ENCODE data around the gene HS6ST2.

The HS6ST2 gene

GRCh38 chrX:132651421-132652086 lies 306.9 kb downstream of the HS6ST2 start:
- Histone ChIP-seq H3K4me1 (ENCODE audit: control insufficient read depth, insufficient read depth, low read length, poor library complexity, severe bottlenecking) (no peaks in the 10 kb centered on the region), H3K27me3 (replicated peaks; ENCODE audit: control insufficient read depth, insufficient read depth, low read length, poor library complexity, severe bottlenecking) (no peaks in the 10 kb centered on the region), H3K27ac (ENCODE audit: insufficient read depth, low read length, poor library complexity, severe bottlenecking) (no peak overlapping the region), H3K4me3 (ENCODE audit: insufficient read depth, low read depth, low read length, poor library complexity, severe bottlenecking) (no peak overlapping the region), H3K36me3 (ENCODE audit: control insufficient read depth, insufficient read depth, low read length) (no peaks in the 10 kb centered on the region), H3K9me3 (ENCODE audit: control insufficient read depth, low read length) (no peaks in the 10 kb centered on the region)
- no peak for DNase-seq

GRCh38 chrX:132648895-132649294 lies 309.5 kb downstream of the HS6ST2 start:
- Histone ChIP-seq H3K4me3 (ENCODE audit: insufficient read depth, low read depth, low read length, poor library complexity, severe bottlenecking) (no peak overlapping the region), H3K4me1 (ENCODE audit: control insufficient read depth, insufficient read depth, low read length, poor library complexity, severe bottlenecking) (no peaks in the 10 kb centered on the region), H3K27me3 (replicated peaks; ENCODE audit: control insufficient read depth, insufficient read depth, low read length, poor library complexity, severe bottlenecking) (no peaks in the 10 kb centered on the region), H3K36me3 (ENCODE audit: control insufficient read depth, insufficient read depth, low read length) (no peaks in the 10 kb centered on the region), H3K9me3 (ENCODE audit: control insufficient read depth, low read length) (no peaks in the 10 kb centered on the region), H3K27ac (ENCODE audit: insufficient read depth, low read length, poor library complexity, severe bottlenecking) (no peak overlapping the region)
- DNase-seq, result no peak

- Histone ChIP-seq H3K9me3 (ENCODE audit: control insufficient read depth, low read length) (no peaks in the 10 kb centered on the region), H3K4me3 (ENCODE audit: insufficient read depth, low read depth, low read length, poor library complexity, severe bottlenecking) (no peak overlapping the region), H3K36me3 (ENCODE audit: control insufficient read depth, insufficient read depth, low read length) (no peaks in the 10 kb centered on the region), H3K27me3 (replicated peaks; ENCODE audit: control insufficient read depth, insufficient read depth, low read length, poor library complexity, severe bottlenecking) (no peaks in the 10 kb centered on the region), H3K27ac (ENCODE audit: insufficient read depth, low read length, poor library complexity, severe bottlenecking) (no peak overlapping the region), H3K4me1 (ENCODE audit: control insufficient read depth, insufficient read depth, low read length, poor library complexity, severe bottlenecking) (no peaks in the 10 kb centered on the region)
- DNase-seq, result no peak
Observed at GRCh38 chrX:132639446-132639845, 319.0 kb downstream of the HS6ST2 start.

- no peaks in the 10 kb centered on the region for H3K4me1 ChIP-seq (ENCODE audit: control insufficient read depth, insufficient read depth, low read length, poor library complexity, severe bottlenecking)
- no peaks in the 10 kb centered on the region for H3K36me3 ChIP-seq (ENCODE audit: control insufficient read depth, insufficient read depth, low read length)
- DNase-seq, result no peak
- no peaks in the 10 kb centered on the region for H3K9me3 ChIP-seq (ENCODE audit: control insufficient read depth, low read length)
- H3K4me3 ChIP-seq (ENCODE audit: insufficient read depth, low read depth, low read length, poor library complexity, severe bottlenecking), result no peak overlapping the region
- H3K27me3 ChIP-seq (replicated peaks; ENCODE audit: control insufficient read depth, insufficient read depth, low read length, poor library complexity, severe bottlenecking), result no peaks in the 10 kb centered on the region
- H3K27ac ChIP-seq (ENCODE audit: insufficient read depth, low read length, poor library complexity, severe bottlenecking), result no peak overlapping the region
Observed at GRCh38 chrX:132638313-132638712, 320.1 kb downstream of the HS6ST2 start.

GRCh38 chrX:132636080-132636479 lies 322.3 kb downstream of the HS6ST2 start:
- Histone ChIP-seq H3K4me3 (ENCODE audit: insufficient read depth, low read depth, low read length, poor library complexity, severe bottlenecking) (no peak overlapping the region), H3K27me3 (replicated peaks; ENCODE audit: control insufficient read depth, insufficient read depth, low read length, poor library complexity, severe bottlenecking) (no peaks in the 10 kb centered on the region), H3K27ac (ENCODE audit: insufficient read depth, low read length, poor library complexity, severe bottlenecking) (no peak overlapping the region), H3K36me3 (ENCODE audit: control insufficient read depth, insufficient read depth, low read length) (no peaks in the 10 kb centered on the region), H3K4me1 (ENCODE audit: control insufficient read depth, insufficient read depth, low read length, poor library complexity, severe bottlenecking) (no peaks in the 10 kb centered on the region), H3K9me3 (ENCODE audit: control insufficient read depth, low read length) (no peaks in the 10 kb centered on the region)
- DNase-seq, result no peak

GRCh38 chrX:132634521-132634920 lies 323.9 kb downstream of the HS6ST2 start:
- no peak overlapping the region for H3K27ac ChIP-seq (ENCODE audit: insufficient read depth, low read length, poor library complexity, severe bottlenecking)
- no peaks in the 10 kb centered on the region for H3K27me3 ChIP-seq (replicated peaks; ENCODE audit: control insufficient read depth, insufficient read depth, low read length, poor library complexity, severe bottlenecking)
- no peak for DNase-seq
- no peaks in the 10 kb centered on the region for H3K4me1 ChIP-seq (ENCODE audit: control insufficient read depth, insufficient read depth, low read length, poor library complexity, severe bottlenecking)
- no peak overlapping the region for H3K4me3 ChIP-seq (ENCODE audit: insufficient read depth, low read depth, low read length, poor library complexity, severe bottlenecking)
- no peaks in the 10 kb centered on the region for H3K9me3 ChIP-seq (ENCODE audit: control insufficient read depth, low read length)
- H3K36me3 ChIP-seq (ENCODE audit: control insufficient read depth, insufficient read depth, low read length), result no peaks in the 10 kb centered on the region

DNA sequence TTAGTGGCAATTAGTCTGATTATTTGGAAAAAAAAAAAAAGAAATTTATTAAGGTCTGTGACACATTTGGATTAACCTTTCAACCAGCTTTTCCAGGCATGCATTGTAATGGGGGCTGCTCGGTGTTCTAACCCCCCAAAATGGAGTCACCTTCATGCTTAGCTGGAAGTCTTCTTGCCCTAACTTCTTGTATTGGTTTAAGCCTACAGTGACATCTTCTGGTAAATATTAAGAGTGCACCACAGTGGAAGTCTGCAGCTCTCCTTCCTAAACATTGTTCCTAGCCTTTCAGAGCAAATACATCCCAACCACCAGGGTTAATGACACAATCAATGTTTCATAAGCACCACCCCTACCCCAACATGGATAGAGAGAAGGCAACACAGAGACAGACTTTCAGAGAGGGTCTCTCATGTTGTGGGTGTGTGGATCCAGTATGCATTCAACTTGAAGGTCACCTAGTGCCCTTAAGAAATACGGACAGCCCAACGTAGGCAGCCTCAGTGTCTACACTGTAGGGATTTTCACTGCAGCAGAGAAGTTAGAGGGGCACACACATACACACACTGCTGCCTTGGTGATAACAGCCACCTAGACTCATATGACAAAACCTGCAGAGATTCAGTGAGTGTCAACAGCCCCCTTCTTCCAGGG lies 326.7 kb downstream of the HS6ST2 start:
- no peaks in the 10 kb centered on the region for H3K36me3 ChIP-seq (ENCODE audit: control insufficient read depth, insufficient read depth, low read length)
- DNase-seq, result no peak
- no peak overlapping the region for H3K4me3 ChIP-seq (ENCODE audit: insufficient read depth, low read depth, low read length, poor library complexity, severe bottlenecking)
- no peaks in the 10 kb centered on the region for H3K4me1 ChIP-seq (ENCODE audit: control insufficient read depth, insufficient read depth, low read length, poor library complexity, severe bottlenecking)
- H3K9me3 ChIP-seq (ENCODE audit: control insufficient read depth, low read length), result no peaks in the 10 kb centered on the region
- H3K27me3 ChIP-seq (replicated peaks; ENCODE audit: control insufficient read depth, insufficient read depth, low read length, poor library complexity, severe bottlenecking), result no peaks in the 10 kb centered on the region
- H3K27ac ChIP-seq (ENCODE audit: insufficient read depth, low read length, poor library complexity, severe bottlenecking), result no peak overlapping the region

DNA sequence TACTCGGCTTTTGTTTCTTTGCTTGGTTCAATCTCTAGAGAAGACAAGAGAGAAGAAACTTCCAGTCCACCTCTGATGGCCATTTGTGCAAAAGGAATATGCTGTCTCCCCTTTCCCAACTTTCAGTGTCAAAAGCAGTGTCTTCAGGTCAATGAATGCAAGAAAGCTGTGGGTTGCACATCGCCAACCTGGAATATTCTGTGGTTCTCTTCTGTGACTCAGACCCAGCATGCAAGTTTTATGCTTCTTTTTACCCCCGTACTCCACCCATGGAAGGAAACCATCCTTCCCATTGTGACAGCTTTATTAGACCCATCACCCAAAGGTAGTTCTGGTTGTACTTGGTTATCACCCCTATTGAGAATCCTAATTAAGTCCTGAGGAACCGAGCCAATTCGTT lies 334.0 kb downstream of the HS6ST2 start:
- Histone ChIP-seq H3K36me3 (ENCODE audit: control insufficient read depth, insufficient read depth, low read length) (no peaks in the 10 kb centered on the region), H3K27ac (ENCODE audit: insufficient read depth, low read length, poor library complexity, severe bottlenecking) (no peak overlapping the region), H3K27me3 (replicated peaks; ENCODE audit: control insufficient read depth, insufficient read depth, low read length, poor library complexity, severe bottlenecking) (no peaks in the 10 kb centered on the region), H3K4me1 (ENCODE audit: control insufficient read depth, insufficient read depth, low read length, poor library complexity, severe bottlenecking) (no peaks in the 10 kb centered on the region), H3K9me3 (ENCODE audit: control insufficient read depth, low read length) (no peaks in the 10 kb centered on the region), H3K4me3 (ENCODE audit: insufficient read depth, low read depth, low read length, poor library complexity, severe bottlenecking) (no peak overlapping the region)
- no peak for DNase-seq

DNA sequence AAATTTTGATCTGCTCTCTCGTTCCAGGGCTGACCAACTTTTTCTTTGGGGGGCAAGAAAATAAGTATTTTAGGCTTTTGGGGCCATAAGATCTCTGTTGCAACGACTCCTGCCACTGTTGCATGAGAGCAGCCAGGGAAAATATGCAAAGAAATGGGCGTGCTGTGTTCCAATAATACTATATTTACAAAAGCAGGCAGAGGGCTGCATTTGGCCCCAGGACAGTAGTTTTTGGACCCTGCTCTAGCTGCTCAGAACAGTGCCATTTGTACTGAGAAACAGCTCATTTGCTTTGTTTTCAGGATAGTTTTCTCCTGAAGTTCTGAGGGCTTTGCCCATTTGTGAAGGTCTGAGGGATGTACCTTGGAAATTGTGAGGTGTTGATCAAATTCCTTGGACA lies 334.5 kb downstream of the HS6ST2 start:
- no peaks in the 10 kb centered on the region for H3K9me3 ChIP-seq (ENCODE audit: control insufficient read depth, low read length)
- H3K27ac ChIP-seq (ENCODE audit: insufficient read depth, low read length, poor library complexity, severe bottlenecking), result no peak overlapping the region
- DNase-seq, result no peak
- H3K27me3 ChIP-seq (replicated peaks; ENCODE audit: control insufficient read depth, insufficient read depth, low read length, poor library complexity, severe bottlenecking), result no peaks in the 10 kb centered on the region
- H3K4me1 ChIP-seq (ENCODE audit: control insufficient read depth, insufficient read depth, low read length, poor library complexity, severe bottlenecking), result no peaks in the 10 kb centered on the region
- H3K36me3 ChIP-seq (ENCODE audit: control insufficient read depth, insufficient read depth, low read length), result no peaks in the 10 kb centered on the region
- no peak overlapping the region for H3K4me3 ChIP-seq (ENCODE audit: insufficient read depth, low read depth, low read length, poor library complexity, severe bottlenecking)

DNA sequence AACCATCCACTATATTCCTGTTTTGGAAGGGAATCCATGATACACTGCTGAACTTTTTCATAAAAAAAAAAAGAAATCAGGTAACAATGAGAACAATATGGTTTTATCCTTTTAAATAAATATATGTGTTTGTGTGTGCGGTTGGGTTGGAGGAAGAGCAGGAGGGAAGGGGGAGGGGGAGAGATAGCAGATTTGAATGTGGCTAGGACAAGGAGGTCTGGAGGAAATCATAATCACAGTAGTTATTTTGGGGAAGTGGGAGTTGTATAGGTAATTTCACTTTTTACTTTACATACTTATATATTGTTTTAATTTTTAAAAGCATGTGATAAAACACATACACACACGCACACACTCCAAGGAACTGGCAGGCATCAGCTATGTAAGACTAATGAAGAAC lies 335.1 kb downstream of the HS6ST2 start:
- no peaks in the 10 kb centered on the region for H3K36me3 ChIP-seq (ENCODE audit: control insufficient read depth, insufficient read depth, low read length)
- H3K27ac ChIP-seq (ENCODE audit: insufficient read depth, low read length, poor library complexity, severe bottlenecking), result no peak overlapping the region
- no peak for DNase-seq
- H3K4me1 ChIP-seq (ENCODE audit: control insufficient read depth, insufficient read depth, low read length, poor library complexity, severe bottlenecking), result no peaks in the 10 kb centered on the region
- no peaks in the 10 kb centered on the region for H3K27me3 ChIP-seq (replicated peaks; ENCODE audit: control insufficient read depth, insufficient read depth, low read length, poor library complexity, severe bottlenecking)
- no peak overlapping the region for H3K4me3 ChIP-seq (ENCODE audit: insufficient read depth, low read depth, low read length, poor library complexity, severe bottlenecking)
- H3K9me3 ChIP-seq (ENCODE audit: control insufficient read depth, low read length), result no peaks in the 10 kb centered on the region

Measured in effector memory CD4-positive, alpha-beta T cell (primary cell).